SU-DHL-6 (cell line): Measurements from ENCODE around the gene ZDHHC5.

Source experiments
- H2AFZ ChIP-seq: fragments of 200-600 bp; sonication (generic); 2 replicates; pipeline ENCODE4 v1.6.1; 2014; ENCODE audit warnings: low read depth, mild to moderate bottlenecking, moderate library complexity, mixed read lengths, antibody characterized with exemption, low read length; ENCODE audit not compliant: severe bottlenecking
- H3F3A ChIP-seq: fragments of 200-600 bp; shearing (Covaris generic); 2 replicates; pipeline ENCODE4 v1.6.0; 2016; ENCODE audit warnings: antibody characterized with exemption, mild to moderate bottlenecking; ENCODE audit not compliant: insufficient read depth
- H3K27ac ChIP-seq: fragments of 200-600 bp; sonication (generic); 2 replicates; pipeline ENCODE4 v1.5.1; 2016; ENCODE audit warnings: low read depth, mild to moderate bottlenecking, low read length, moderate library complexity, mixed read lengths
- H3K27me3 ChIP-seq: fragments of 200-600 bp; sonication (generic), shearing (Covaris generic); 2 replicates; pipeline ENCODE4 v1.6.0; 2014; ENCODE audit warnings: mild to moderate bottlenecking, low read length
- H3K36me3 ChIP-seq: fragments of 200-600 bp; sonication (generic); 2 replicates; pipeline ENCODE4 v1.6.1; 2014; ENCODE audit warnings: mild to moderate bottlenecking, low read length, mixed read lengths
- H3K4me2 ChIP-seq: fragments of 300-600, 200-600 bp; shearing (Covaris generic), sonication (generic); 2 replicates; pipeline ENCODE4 v1.6.0; 2014; ENCODE audit warnings: low read length, low read depth, mild to moderate bottlenecking; ENCODE audit not compliant: poor library complexity, severe bottlenecking
- H3K4me3 ChIP-seq: fragments of 200-600 bp; sonication (generic); 2 replicates; pipeline ENCODE4 v1.5.1; 2014; ENCODE audit warnings: antibody characterized with exemption, low read length, mild to moderate bottlenecking, mixed read lengths; ENCODE audit not compliant: insufficient read depth, poor library complexity, severe bottlenecking
- H3K79me2 ChIP-seq: fragments of 200-600 bp; sonication (generic); 2 replicates; pipeline ENCODE4 v1.6.1; 2014; ENCODE audit warnings: mild to moderate bottlenecking, low read length, moderate library complexity; ENCODE audit not compliant: insufficient read depth
- H3K9ac ChIP-seq: fragments of 200-600 bp; sonication (generic); 2 replicates; pipeline ENCODE4 v1.7.0; 2014; ENCODE audit warnings: mild to moderate bottlenecking, low read length
- H3K9me2 ChIP-seq: fragments of 200-600 bp; sonication (generic); replicated peaks from 2 replicates; pipeline ENCODE4 v1.6.1; 2014; ENCODE audit warnings: low read length; ENCODE audit not compliant: insufficient read depth
- H3K9me3 ChIP-seq: fragments of 200-600 bp; sonication (generic); 2 replicates; pipeline ENCODE4 v1.6.1; 2014; ENCODE audit warnings: low read length, mixed read lengths; ENCODE audit not compliant: insufficient read depth
- H4K20me1 ChIP-seq: fragments of 200-600 bp; sonication (generic); 2 replicates; pipeline ENCODE4 v1.6.1; 2014; ENCODE audit warnings: low read depth, mild to moderate bottlenecking, antibody characterized with exemption, low read length, moderate library complexity, mixed read lengths
- EZH2phosphoT487 ChIP-seq: fragments of 200-600 bp; sonication (generic), shearing (Covaris generic); conservative IDR thresholded peaks from 2 replicates; pipeline ENCODE4 v1.6.1; 2018; ENCODE audit warnings: mild to moderate bottlenecking, antibody characterized with exemption, low read length, moderate library complexity, mixed read lengths
- TF ChIP-seq, protein P1 (sequence below): fragments of 200-600 bp; sonication (generic); IDR thresholded peaks from one replicate; pipeline ENCODE4 v1.5.1; 2017; ENCODE audit warnings: antibody characterized with exemption, mild to moderate bottlenecking, low read length, moderate library complexity; ENCODE audit not compliant: insufficient read depth, poor library complexity, severe bottlenecking

Gene ZDHHC5

DNA sequence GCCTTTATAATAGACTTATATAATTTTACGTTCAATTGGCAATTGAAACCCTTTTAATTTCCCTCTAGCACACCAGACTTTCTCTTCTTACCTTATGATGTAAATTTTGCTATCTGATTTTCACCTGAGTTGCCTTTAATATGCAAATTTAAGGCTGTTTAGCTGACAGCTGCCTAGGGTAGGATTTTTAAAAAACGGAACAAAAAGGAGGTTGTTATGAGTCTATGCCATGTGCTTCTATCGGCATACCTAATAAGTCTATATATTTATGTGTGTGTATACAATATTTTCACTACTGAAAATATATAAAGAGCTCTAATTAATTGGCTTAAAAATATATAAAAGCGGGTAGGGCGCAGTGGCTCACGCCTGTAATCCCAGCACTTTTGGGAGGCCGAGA, 61.6 kb downstream of the ZDHHC5 start:
- TF ChIP-seq, protein P1, sequence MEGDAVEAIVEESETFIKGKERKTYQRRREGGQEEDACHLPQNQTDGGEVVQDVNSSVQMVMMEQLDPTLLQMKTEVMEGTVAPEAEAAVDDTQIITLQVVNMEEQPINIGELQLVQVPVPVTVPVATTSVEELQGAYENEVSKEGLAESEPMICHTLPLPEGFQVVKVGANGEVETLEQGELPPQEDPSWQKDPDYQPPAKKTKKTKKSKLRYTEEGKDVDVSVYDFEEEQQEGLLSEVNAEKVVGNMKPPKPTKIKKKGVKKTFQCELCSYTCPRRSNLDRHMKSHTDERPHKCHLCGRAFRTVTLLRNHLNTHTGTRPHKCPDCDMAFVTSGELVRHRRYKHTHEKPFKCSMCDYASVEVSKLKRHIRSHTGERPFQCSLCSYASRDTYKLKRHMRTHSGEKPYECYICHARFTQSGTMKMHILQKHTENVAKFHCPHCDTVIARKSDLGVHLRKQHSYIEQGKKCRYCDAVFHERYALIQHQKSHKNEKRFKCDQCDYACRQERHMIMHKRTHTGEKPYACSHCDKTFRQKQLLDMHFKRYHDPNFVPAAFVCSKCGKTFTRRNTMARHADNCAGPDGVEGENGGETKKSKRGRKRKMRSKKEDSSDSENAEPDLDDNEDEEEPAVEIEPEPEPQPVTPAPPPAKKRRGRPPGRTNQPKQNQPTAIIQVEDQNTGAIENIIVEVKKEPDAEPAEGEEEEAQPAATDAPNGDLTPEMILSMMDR: no peak
- TF ChIP-seq EZH2phosphoT487: no peak
- peak overlapping the region; percentile 28; the same call in 1 of the 2 replicates for H3K27ac ChIP-seq

DNA sequence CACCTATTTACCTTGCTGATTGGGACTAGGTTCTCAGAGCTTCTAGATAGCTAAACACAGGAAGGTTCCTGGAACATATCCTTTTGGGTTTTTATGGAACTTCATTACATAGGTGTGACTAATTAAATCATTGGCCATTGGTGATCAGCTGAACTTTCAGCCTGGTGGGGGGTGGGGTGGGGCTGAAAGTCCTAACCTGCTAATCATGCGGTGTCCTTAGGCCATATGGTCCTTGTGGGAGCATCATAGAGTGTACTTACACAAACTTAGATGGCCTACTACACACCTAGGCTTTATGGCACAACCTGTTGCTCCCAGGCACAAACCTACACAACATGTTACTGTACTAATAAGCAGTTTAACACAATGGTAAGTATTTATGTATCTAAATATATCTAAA, 64.7 kb downstream of the ZDHHC5 start:
- Histone ChIP-seq H3K4me2 (no peak overlapping the region), H2AFZ (no peak overlapping the region), H3K9ac (no peak overlapping the region), H3K4me3 (no peak overlapping the region), H3F3A (peaks cover 1% of the 10 kb centered on the region; the same call in 1 of the 2 replicates), H3K27ac (no peak overlapping the region), H4K20me1 (no peaks in the 10 kb centered on the region), H3K9me2 (no peaks in the 10 kb centered on the region), H3K27me3 (no peaks in the 10 kb centered on the region), H3K9me3 (no peaks in the 10 kb centered on the region), H3K36me3 (no peaks in the 10 kb centered on the region), H3K79me2 (peaks cover 72% of the 10 kb centered on the region)
- TF ChIP-seq, protein P1: no peak
- TF ChIP-seq EZH2phosphoT487: no peak

More for the DNA sequence above, 61.6 kb downstream of the ZDHHC5 start:
- Histone ChIP-seq H3K9me3 (no peaks in the 10 kb centered on the region), H3K4me2 (peak overlapping the region; percentile 45), H4K20me1 (peaks cover 6% of the 10 kb centered on the region; the same call in 1 of the 2 replicates), H3K79me2 (peaks cover 94% of the 10 kb centered on the region), H3K4me3 (no peak overlapping the region), H3K9me2 (no peaks in the 10 kb centered on the region), H2AFZ (no peak overlapping the region), H3K9ac (peak overlapping the region; percentile 6; the same call in 1 of the 2 replicates), H3F3A (peaks cover 13% of the 10 kb centered on the region; the same call in 1 of the 2 replicates), H3K36me3 (no peaks in the 10 kb centered on the region), H3K27me3 (no peaks in the 10 kb centered on the region)

DNA sequence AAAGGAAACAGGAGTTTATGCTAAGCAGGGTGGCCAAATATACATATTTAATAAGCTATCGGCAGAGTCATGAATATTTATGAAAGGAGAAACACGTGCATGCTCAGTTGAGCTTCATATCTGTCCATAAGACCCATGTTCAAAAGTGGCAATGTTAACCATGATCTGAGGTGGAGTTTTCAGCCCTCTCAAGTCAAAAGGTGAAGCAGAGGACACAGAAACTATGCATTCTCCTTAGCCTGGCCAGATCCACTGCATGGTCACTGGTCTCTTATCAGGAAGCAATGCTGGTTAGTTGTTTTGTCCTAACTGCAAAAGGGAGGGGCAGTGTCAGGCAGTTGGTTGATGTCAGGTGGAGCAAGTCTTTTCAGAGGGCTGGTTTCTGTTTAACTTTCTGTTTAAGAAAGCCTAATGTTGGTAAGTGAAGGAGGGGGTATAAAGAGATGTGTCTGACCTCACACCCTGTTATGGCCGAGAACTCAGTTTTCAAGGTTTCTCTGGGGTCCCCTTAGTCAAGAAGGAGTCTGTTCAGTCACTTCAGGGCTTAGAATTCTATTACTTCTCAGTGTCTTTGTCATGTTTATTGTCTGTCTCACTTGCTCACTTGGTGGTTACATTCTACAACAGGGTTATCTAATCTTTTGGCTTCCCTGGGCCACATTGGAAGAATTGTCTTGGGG, 67.8 kb downstream of the ZDHHC5 start:
- H3K9me2 ChIP-seq: no peaks in the 10 kb centered on the region
- H3K9ac ChIP-seq: no peak overlapping the region
- H3F3A ChIP-seq: peaks cover 6% of the 10 kb centered on the region
- no peak overlapping the region for H3K27ac ChIP-seq
- H3K4me2 ChIP-seq: no peak overlapping the region
- no peaks in the 10 kb centered on the region for H3K36me3 ChIP-seq
- TF ChIP-seq, protein P1: no peak
- no peak for TF ChIP-seq EZH2phosphoT487
- no peak overlapping the region for H3K4me3 ChIP-seq
- no peaks in the 10 kb centered on the region for H4K20me1 ChIP-seq
- H2AFZ ChIP-seq: no peak overlapping the region
- H3K27me3 ChIP-seq: no peaks in the 10 kb centered on the region
- H3K79me2 ChIP-seq: peaks cover 44% of the 10 kb centered on the region
- H3K9me3 ChIP-seq: no peaks in the 10 kb centered on the region
